GM21529 (cell line): ENCODE measurements around the gene PPP1R1C.
A peak's percentile ranks its signal among the peaks of the same experiment; 100 is the strongest.

Experiments
- ATAC-seq: cut with Tn5 transposase; IDR thresholded peaks from one replicate; pipeline ENCODE4 v1.9.1; 2021; ENCODE audit not compliant: unreplicated experiment

Gene PPP1R1C

DNA sequence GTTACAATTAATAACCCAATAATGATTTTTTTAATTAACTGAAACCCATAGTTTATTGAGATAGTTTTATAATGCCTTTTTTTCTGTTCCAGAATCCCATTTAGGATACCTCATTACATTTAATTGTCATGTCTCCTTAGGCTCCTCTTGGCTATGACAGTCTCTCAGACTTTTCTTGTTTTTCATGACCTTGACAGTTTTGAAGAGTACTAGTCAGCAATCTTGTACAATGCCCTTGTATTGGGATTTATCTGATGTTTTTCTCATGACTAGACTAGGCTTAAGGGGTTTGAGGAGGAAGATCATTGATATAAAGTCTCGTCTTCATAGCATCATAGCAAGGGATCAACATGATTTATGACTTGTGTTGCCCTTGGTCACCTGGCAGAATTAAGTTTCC is 72.4 kb downstream of the PPP1R1C start:
- no peak for ATAC-seq

- no peak for ATAC-seq
These were observed 76.1 kb downstream of the PPP1R1C start for GRCh38 chr2:182061739-182062138.

DNA sequence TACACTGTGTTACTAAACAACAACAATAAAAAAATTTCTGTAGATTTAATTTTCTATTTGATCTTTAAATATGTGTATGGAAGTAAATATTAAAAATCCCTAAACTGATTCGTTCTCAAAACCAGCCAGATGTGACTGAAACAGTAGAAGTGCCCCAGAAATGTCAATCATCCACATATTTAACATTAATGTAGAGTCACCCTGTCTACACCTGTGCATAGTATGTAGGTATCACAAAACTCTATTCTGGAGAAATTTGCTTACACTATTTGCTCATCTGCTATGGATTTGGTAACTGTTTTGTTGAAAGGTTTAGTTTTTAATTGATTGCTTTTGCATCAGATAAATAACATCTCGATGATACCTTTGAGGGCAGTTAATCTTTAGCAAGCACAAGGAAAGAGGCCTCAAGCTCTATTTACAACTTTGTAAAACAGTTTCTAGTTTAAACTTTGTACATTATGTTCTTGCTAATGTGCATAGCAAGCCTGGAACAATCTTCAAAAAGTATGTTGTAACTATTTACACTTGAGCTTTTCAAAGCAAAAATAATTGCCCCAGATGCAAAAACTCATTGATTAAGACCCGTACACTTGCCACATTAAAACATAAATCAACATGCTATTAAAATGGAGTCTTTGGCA is 76.8 kb downstream of the PPP1R1C start:
- ATAC-seq = no peak

- no peak for ATAC-seq
These were observed 78.5 kb downstream of the PPP1R1C start for GRCh38 chr2:182064019-182064778.

DNA sequence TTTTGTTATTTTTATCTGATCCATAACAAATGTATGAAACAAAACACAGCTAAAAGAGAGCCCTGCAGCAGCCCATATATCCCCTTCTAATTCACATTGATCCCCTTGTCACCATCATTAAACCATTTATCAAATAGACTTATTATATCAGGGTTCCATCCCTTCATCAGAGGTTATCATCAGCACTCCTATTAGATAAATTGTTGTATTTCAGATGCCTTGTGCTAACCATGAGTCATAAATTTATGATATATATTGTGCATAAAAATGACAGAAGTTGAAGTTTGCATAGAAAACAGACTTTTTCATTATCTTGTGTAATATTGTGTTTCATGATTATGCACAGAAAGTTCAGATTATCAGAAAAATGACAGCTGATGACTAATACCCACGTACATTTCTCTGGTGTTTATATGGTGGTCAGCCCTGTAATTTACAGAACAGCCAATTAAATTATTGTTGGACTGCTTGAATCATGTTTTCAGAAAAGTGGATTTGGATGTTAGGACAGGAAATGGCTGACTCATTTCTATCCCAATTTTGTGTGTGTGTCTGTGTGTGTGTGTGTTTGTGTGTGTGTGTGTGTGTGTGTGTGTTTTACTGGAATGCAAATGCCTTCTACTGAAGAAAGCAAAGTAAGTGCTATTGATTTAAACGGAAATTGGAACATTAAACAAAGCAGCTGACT is 80.9 kb downstream of the PPP1R1C start:
- ATAC-seq = no peak

- ATAC-seq = no peak
These were observed 81.7 kb downstream of the PPP1R1C start for GRCh38 chr2:182067393-182067792.

DNA sequence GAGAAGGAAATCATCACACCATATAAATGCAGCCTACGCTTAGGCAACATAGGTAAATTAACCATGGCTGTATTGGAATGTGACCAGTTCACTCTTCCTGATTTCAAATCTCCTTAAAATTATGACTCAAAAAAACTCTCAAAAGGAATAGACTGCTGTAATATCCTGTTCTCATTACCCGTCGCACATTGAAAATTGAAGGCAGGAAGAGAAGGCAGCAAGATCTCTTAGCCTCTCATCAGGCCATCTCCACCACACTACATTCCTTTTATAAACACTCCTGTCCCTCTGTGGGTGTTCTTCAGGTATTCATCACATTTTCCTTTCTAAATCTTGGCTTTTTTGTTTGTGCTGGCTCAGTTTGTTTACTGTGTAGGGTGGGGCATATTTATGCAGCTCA is 83.2 kb downstream of the PPP1R1C start:
- no peak for ATAC-seq

DNA sequence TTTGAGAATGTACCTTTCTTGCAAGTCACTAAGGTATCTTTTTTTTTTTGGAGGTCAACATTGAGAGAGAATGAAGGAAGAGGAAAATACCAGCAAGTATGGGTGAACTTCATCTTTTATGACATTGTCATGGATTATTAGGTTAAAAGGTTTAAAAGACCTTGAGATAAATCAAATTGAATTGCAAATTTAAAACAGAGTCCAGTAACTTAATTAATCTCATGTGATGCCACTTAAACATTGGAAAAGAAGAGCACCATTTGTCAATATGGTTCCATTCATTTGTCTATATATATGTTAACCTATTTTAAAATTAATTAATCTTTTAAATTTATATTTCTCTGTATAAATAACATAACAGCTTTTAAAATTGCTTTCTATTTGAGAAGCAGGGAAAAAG is 83.8 kb downstream of the PPP1R1C start:
- ATAC-seq = no peak

- no peak for ATAC-seq
These were observed 84.3 kb downstream of the PPP1R1C start for GRCh38 chr2:182069908-182070307.

- no peak for ATAC-seq
These were observed 85.1 kb downstream of the PPP1R1C start for GRCh38 chr2:182070736-182071135.

GRCh38 chr2:182072861-182073260 is 87.2 kb downstream of the PPP1R1C start:
- ATAC-seq = no peak

DNA sequence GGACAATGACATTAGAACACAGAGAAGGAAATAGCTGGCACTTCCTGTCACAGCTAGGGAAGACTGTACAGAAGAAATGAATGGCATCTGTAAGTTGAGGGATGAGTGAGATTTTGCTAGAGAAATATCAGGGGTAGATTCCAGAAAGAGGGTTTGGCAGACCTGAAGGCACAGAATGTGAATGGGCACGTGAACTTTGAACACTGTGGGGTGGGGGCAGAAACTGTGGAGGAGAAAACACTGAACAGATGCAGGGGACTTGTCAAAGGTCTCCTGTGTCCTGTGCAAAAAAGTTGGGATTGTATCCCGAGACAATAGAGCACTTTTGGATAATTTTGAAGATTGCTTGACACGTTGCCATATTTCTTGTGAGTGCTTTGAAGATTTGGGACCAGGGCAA is 88.0 kb downstream of the PPP1R1C start:
- ATAC-seq = no peak

DNA sequence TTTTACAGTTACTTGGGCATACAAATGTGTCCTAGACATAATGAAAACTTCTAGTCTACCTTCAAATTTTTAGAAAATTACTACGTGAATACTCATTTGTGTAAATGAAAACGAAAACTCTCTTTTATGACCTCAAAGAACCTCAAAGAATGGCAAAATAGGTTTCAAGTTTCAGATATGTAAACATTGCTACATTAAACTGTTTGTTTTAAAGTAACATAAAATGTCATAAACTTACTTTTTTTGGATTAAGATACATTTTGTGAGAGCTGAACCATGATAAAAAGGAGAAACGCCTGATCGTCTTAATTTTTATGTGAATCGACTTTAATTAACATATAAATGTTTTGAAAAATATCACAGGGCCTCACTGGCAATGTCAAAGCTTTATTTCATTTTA is 91.4 kb downstream of the PPP1R1C start:
- ATAC-seq = no peak

DNA sequence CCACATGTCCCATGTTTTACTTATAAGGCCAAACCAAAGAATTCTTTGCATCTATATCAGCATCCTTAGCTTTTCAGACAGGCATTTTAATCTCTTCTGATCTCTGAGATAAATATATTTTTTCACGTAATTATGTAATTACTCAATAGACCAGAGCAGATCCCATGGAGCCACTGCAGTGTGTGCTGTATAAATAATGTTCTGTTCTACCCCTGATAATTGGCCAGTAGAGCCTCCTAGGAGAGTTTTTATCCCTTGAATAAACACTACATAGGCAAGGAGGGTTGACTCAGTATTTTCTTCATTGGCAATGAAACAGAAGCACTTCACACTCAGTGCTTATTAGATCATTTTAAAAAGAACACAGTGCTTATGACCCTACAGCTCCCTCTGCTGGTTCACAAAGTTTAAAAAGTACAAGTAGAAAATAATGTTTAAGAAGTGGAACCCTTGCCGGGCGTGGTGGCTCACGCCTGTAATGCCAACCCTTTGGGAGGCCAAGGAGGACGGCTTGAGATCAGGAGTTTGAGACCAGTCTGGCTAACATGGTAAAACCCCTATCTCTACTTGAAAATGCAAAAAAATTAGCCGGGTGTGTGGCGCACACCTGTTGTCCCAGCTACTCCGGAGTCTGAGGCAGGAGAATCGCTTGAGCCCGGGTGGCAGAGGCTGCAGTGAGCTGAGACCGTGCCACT is 91.9 kb downstream of the PPP1R1C start:
- ATAC-seq = peak; percentile 63

GRCh38 chr2:182078988-182079602 is 93.4 kb downstream of the PPP1R1C start:
- ATAC-seq = no peak

DNA sequence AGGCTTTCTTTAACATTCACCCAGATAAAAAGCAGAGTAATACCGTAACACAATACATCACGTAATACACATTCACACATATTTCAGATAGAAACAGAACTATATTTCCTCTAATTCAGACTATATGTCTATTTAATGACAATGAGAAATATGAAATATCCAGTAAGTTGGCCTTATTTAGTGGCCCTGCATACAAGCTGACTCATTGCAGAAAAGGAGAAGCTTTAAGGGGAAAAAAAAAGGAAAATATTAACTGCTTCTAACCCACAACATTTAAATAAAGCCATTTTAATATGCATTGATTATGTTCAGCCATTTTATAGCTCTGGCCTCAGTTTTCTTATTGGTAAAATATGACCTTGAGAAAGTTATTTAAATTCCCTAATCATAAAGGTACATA is 94.8 kb downstream of the PPP1R1C start:
- no peak for ATAC-seq

- no peak for ATAC-seq
These were observed 96.1 kb downstream of the PPP1R1C start for GRCh38 chr2:182081602-182082260.

GRCh38 chr2:182088681-182089320 is 103.1 kb downstream of the PPP1R1C start:
- no peak for ATAC-seq

- ATAC-seq = no peak
These were observed 104.8 kb downstream of the PPP1R1C start for GRCh38 chr2:182090486-182090885.

DNA sequence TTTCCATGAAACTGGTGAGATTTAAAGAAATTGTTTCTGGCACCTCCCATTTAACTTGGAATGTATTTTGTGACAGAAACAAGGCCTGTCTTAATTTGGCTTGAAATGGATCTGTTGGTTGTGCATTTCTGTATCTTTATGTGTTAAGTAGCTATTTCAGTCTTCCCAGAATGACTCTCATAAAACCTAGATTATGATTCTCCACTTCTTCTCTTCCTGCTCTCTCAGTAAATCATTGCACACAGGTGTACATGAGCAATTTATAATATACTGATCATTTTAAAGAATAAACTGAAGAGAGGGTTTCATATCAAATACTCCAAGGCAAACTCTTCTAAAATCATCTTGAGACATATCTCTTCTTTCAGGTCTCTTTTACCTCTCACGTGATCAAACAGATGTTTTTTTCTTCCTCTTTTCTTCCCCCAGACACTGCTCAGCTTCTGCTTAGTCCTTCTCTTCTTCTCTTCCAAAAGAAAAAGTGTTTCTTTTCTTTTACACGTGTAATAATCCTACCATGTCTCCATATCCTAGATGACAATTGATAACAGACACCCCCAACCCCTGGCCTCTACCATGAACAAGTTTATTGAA is 112.0 kb downstream of the PPP1R1C start:
- no peak for ATAC-seq
